HG03571 (cell line): ENCODE measurements around the gene IRF4.

Experiments used
- ATAC-seq: cut with Tn5 transposase; IDR thresholded peaks from one replicate; pipeline ENCODE4 v1.9.1; 2021; ENCODE audit not compliant: unreplicated experiment

The IRF4 gene

DNA sequence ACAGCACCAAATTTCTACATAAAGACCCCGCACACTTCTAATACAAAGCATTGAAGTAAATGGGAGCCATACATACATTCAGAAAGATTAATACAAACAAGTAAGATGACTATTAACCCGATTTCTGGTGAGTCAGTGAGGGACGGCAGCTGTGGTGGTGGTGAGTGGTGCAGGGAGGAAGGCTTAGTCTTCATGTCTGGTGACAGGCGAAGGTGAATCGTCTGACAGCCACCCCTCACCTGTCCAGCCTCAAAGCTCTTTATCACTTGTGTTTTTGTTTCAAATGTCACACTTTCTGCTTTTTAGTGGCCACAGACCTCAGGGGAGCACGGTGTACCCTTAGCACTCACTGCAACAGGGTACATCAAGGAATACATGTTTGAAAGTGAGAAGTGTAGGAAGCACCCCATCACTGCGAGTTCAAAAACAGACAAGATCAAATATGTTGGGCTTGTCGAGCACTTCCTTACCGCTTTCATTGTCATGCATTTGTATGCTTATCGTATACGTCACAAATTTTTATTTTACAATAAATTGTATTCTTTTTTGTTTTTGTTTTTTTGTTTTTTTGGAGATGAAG lies 63.5 kb downstream of the IRF4 start:
- no peak for ATAC-seq

DNA sequence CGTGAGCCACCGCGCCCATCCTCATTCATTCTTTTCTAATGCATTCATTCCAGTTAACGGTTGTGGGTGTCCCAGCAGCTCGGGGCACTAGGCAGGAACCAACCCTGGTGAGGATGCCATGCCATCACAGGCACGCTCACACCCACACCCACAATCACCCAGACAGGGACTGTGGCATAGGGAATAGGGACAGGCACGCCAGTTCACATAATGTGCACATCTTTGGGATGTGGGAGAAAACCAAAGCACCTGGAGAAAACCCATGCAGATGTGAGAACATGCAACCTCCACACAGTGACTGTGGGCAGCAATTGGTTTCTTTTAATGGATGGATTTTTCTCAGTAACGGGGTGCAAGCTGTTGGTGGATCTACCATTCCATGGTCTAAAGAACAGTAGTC lies 64.3 kb downstream of the IRF4 start:
- ATAC-seq: no peak

DNA sequence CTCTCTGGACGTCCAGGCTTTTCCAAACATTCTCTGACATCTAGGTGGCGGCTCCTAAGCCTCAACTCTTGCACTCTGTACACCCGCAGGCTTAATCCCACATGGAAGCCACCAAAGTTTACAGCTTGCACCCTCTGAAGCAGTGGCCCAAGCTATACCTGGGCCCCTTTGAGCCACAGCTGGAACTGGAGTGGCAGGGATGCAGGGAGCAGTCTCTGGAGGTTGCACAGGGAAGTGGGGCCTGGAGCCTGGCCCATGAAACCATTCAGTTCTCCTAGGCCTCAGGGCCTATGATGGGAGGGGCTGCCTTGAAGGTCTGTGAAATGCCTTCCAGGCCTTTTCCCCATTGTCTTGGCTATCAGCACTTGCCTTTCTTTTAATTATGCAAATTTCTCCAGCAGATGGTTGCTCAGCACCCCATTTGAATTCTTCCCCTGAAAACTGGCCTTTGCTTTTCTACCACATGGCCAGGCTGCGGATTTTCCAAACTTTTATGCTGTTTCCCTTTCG lies 64.9 kb downstream of the IRF4 start:
- ATAC-seq: no peak

DNA sequence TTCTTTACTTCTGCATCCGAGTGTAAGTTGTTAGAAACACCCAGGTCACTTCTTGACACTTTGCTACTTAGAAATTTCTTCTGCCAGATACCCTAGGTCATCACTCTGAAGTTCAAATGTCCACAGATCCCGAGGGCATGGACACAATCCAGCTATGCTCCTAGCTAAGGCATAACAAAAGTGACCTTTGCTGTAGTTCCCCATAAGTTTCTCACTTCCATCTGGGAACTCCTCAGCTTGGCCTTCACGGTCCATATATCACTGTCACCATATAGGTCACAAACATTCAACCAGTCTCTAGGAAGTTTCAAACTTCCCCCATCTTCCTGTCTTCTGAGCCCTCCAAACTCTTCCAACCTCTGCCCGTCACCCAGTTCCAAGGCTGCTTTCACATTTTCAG lies 65.3 kb downstream of the IRF4 start:
- ATAC-seq: no peak
